NCI-H82 treated with DMSO at 0.1 percent for 48 hours (cell line): Measurements from ENCODE around the gene SLC25A30.

ENCODE experiments used
- DNase-seq: peaks from one replicate; lab custom pipeline; 2025; ENCODE audit not compliant: unreplicated experiment; lab: John Stamatoyannopoulos, UW

SLC25A30 gene

GRCh38 chr13:45417790-45418534 is at the start of gene SLC25A30:
Gene SLC25A30 (minus strand): TSS chr13:45418373. CDS start chr13:45411425, 6,948 bp downstream.
- DNase-seq = peak; percentile 97

- DNase-seq = no peak
Observed at GRCh38 chr13:45466359-45466758, 48.2 kb upstream of the SLC25A30 start.

- DNase-seq = peak; percentile 99
Observed at GRCh38 chr13:45464687-45465453, 46.7 kb upstream of the SLC25A30 start, which contains the start of gene COG3. Gene COG3 (plus strand): TSS chr13:45464939. CDS start chr13:45465037, 98 bp downstream.

- no peak for DNase-seq
Observed at GRCh38 chr13:45464141-45464686, 46.0 kb upstream of the SLC25A30 start.

- DNase-seq = no peak
Observed at GRCh38 chr13:45456196-45456972, 38.2 kb upstream of the SLC25A30 start.

GRCh38 chr13:45454204-45454603 is 36.0 kb upstream of the SLC25A30 start:
- no peak for DNase-seq

GRCh38 chr13:45451282-45451681 is 33.1 kb upstream of the SLC25A30 start:
- DNase-seq = no peak

GRCh38 chr13:45448965-45449559 is 30.9 kb upstream of the SLC25A30 start:
- no peak for DNase-seq

GRCh38 chr13:45447050-45447661 is 29.0 kb upstream of the SLC25A30 start:
- no peak for DNase-seq

- DNase-seq = no peak
Observed at GRCh38 chr13:45446181-45446580, 28.0 kb upstream of the SLC25A30 start.

GRCh38 chr13:45445053-45445452 is 26.9 kb upstream of the SLC25A30 start:
- DNase-seq = no peak

- no peak for DNase-seq
Observed at GRCh38 chr13:45441633-45442032, 23.5 kb upstream of the SLC25A30 start.

- DNase-seq = no peak
Observed at GRCh38 chr13:45439781-45440462, 21.7 kb upstream of the SLC25A30 start.

- DNase-seq = no peak
Observed at GRCh38 chr13:45439008-45439407, 20.8 kb upstream of the SLC25A30 start.

- DNase-seq = no peak
Observed at GRCh38 chr13:45437947-45438346, 19.8 kb upstream of the SLC25A30 start.

- DNase-seq = no peak
Observed at GRCh38 chr13:45436953-45437352, 18.8 kb upstream of the SLC25A30 start.

- no peak for DNase-seq
Observed at GRCh38 chr13:45436332-45436731, 18.2 kb upstream of the SLC25A30 start.

GRCh38 chr13:45434556-45435371 is 16.6 kb upstream of the SLC25A30 start:
- no peak for DNase-seq

GRCh38 chr13:45433381-45433790 is 15.2 kb upstream of the SLC25A30 start:
- no peak for DNase-seq
